WTC11 (cell line): Measurements from ENCODE around the gene PI4KA. TPM values are rescaled to one million over a fixed set of nuclear protein-coding genes. Genes with fewer than 3 reads are reported as not detected.

Experiments
- ATAC-seq: fragments of 200-7000 bp; cut with Tn5 transposase; 2 replicates; pipeline ENCODE4 v1.10.0; 2021; ENCODE audit warnings: mild to moderate bottlenecking, moderate library complexity
- CTCF ChIA-PET: fragments of 300-600 bp; sonication (Branson Sonifier 250); formaldehyde crosslinking; loops from one replicate; lab custom pipeline; 2021; ENCODE audit warnings: antibody characterized with exemption; lab: Charles Lee
- POLR2A ChIA-PET: fragments of 350-600 bp; sonication (Branson Sonifier 250); formaldehyde crosslinking; loops from one replicate; lab custom pipeline; 2021; ENCODE audit warnings: antibody characterized with exemption; lab: Charles Lee
- DNase-seq: peaks from one replicate; pipeline ENCODE4 v3.0.0; 2021; ENCODE audit warnings: low spot score
- H3K27ac Mint-ChIP-seq: 2 replicates; pipeline ENCODE4 v1.8.0; 2021; ENCODE audit warnings: mixed read lengths
- H3K27me3 Mint-ChIP-seq: 2 replicates; pipeline ENCODE4 v1.8.0; 2021; ENCODE audit warnings: low read depth, mild to moderate bottlenecking, moderate library complexity, mixed read lengths
- H3K36me3 Mint-ChIP-seq: 2 replicates; pipeline ENCODE4 v1.8.0; 2021; ENCODE audit warnings: mixed read lengths
- H3K4me1 Mint-ChIP-seq: 2 replicates; pipeline ENCODE4 v1.8.0; 2022; ENCODE audit warnings: mixed read lengths
- H3K4me3 Mint-ChIP-seq: 2 replicates; pipeline ENCODE4 v1.8.0; 2021; ENCODE audit warnings: mild to moderate bottlenecking, moderate library complexity, mixed read lengths
- H3K9me3 Mint-ChIP-seq: 2 replicates; pipeline ENCODE4 v1.8.0; 2021; ENCODE audit warnings: mixed read lengths
- ESRRA ChIP-seq: sonication (generic); formaldehyde crosslinking; IDR thresholded peaks from 2 replicates; pipeline ENCODE4 v1.8.1; 2022; ENCODE audit warnings: mild to moderate bottlenecking, missing genetic modification reagents, borderline replicate concordance
- GABPB1 ChIP-seq: sonication (generic); formaldehyde crosslinking; IDR thresholded peaks from 2 replicates; pipeline ENCODE4 v1.8.1; 2023; ENCODE audit warnings: mild to moderate bottlenecking, missing genetic modification reagents
- TEAD4 ChIP-seq: sonication (generic); formaldehyde crosslinking; IDR thresholded peaks from 2 replicates; pipeline ENCODE4 v1.8.0; 2022; ENCODE audit warnings: mild to moderate bottlenecking, missing genetic modification reagents
- ZNF121 ChIP-seq: sonication (generic); formaldehyde crosslinking; IDR thresholded peaks from 2 replicates; pipeline ENCODE4 v1.8.0; 2023; ENCODE audit warnings: missing genetic modification reagents
- ZNF138 ChIP-seq: sonication (generic); formaldehyde crosslinking; conservative IDR thresholded peaks from 2 replicates; pipeline ENCODE4 v1.8.1; 2022; ENCODE audit warnings: mild to moderate bottlenecking, moderate library complexity, missing genetic modification reagents
- ZNF263 ChIP-seq: sonication (generic); formaldehyde crosslinking; IDR thresholded peaks from 2 replicates; pipeline ENCODE4 v1.8.1; 2022; ENCODE audit warnings: low read depth, mild to moderate bottlenecking, moderate library complexity, missing genetic modification reagents
- ZNF671 ChIP-seq: fragments of 250-450 bp; sonication (Bioruptor Pico); IDR thresholded peaks from 2 replicates; pipeline ENCODE4 v1.8.0; 2021; ENCODE audit warnings: mild to moderate bottlenecking
- total RNA-seq: library from RNA; stranded (reverse); gene quantifications from 3 replicates; pipeline ENCODE4 v1.2.3, GENCODE V29; 2021
- TF ChIP-seq, protein P1 (sequence below): sonication (generic); formaldehyde crosslinking; IDR thresholded peaks from 2 replicates; pipeline ENCODE4 v1.8.0; 2023; ENCODE audit warnings: missing genetic modification reagents, mild to moderate bottlenecking, borderline replicate concordance
- TF ChIP-seq, protein P2 (sequence below): fragments of 200-600 bp; IDR thresholded peaks from 2 replicates; pipeline ENCODE4 v1.8.0; 2022; ENCODE audit warnings: antibody characterized with exemption
- TF ChIP-seq, protein P3 (sequence below): sonication (generic); formaldehyde crosslinking; IDR thresholded peaks from 2 replicates; pipeline ENCODE4 v1.8.0; 2022; ENCODE audit warnings: mild to moderate bottlenecking, missing genetic modification reagents
- TF ChIP-seq, protein P4 (sequence below): sonication (generic); formaldehyde crosslinking; IDR thresholded peaks from 2 replicates; pipeline ENCODE4 v1.8.0; 2023; ENCODE audit warnings: missing genetic modification reagents
- TF ChIP-seq, protein P5 (sequence below): sonication (generic); formaldehyde crosslinking; IDR thresholded peaks from 2 replicates; pipeline ENCODE4 v1.8.0; 2022; ENCODE audit warnings: mild to moderate bottlenecking, missing genetic modification reagents
- TF ChIP-seq, protein P6 (sequence below): sonication (generic); formaldehyde crosslinking; IDR thresholded peaks from 2 replicates; pipeline ENCODE4 v1.8.1; 2023; ENCODE audit warnings: mild to moderate bottlenecking, missing genetic modification reagents, borderline replicate concordance
- TF ChIP-seq, protein P7 (sequence below): fragments of 250-450 bp; sonication (Bioruptor Pico); IDR thresholded peaks from 2 replicates; pipeline ENCODE4 v2.1.2; 2022; ENCODE audit warnings: mild to moderate bottlenecking, moderate library complexity

The PI4KA gene
- total RNA-seq, 1 experiment from 2014 or later = 45.5 TPM

DNA sequence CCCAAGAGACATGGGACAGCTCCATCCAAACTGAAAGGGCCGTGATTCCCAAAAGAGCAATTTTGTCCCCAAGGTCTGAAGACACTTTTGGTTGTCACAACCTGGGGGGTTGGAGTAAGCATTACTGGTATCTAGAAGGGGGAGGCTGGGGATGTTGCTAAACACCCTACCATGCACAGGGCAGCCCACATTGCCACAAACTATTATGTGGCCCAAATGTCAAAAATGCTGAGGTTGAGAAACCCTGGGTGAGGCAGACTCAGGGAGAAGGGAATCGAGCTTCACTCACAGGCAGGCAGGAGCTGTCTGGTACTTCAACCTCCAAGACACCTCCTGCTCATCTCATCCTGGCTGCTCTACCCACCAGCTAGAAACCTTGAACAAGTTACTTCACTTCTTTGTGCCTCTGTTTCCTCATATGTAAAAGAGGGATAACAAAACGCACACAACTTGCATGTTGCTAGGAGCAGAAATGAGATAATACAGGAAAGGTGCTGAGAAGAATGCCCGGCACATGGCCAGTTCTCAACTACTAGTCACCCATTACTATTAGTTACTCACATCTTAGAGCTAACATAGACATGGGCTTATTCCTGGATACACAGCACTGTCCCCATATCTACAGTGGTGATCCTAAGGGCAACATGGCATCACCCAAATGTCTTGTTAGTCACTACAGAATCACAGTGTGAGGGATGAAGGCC, 75.9 kb downstream of the PI4KA start (continued):
- TF ChIP-seq, protein P1, sequence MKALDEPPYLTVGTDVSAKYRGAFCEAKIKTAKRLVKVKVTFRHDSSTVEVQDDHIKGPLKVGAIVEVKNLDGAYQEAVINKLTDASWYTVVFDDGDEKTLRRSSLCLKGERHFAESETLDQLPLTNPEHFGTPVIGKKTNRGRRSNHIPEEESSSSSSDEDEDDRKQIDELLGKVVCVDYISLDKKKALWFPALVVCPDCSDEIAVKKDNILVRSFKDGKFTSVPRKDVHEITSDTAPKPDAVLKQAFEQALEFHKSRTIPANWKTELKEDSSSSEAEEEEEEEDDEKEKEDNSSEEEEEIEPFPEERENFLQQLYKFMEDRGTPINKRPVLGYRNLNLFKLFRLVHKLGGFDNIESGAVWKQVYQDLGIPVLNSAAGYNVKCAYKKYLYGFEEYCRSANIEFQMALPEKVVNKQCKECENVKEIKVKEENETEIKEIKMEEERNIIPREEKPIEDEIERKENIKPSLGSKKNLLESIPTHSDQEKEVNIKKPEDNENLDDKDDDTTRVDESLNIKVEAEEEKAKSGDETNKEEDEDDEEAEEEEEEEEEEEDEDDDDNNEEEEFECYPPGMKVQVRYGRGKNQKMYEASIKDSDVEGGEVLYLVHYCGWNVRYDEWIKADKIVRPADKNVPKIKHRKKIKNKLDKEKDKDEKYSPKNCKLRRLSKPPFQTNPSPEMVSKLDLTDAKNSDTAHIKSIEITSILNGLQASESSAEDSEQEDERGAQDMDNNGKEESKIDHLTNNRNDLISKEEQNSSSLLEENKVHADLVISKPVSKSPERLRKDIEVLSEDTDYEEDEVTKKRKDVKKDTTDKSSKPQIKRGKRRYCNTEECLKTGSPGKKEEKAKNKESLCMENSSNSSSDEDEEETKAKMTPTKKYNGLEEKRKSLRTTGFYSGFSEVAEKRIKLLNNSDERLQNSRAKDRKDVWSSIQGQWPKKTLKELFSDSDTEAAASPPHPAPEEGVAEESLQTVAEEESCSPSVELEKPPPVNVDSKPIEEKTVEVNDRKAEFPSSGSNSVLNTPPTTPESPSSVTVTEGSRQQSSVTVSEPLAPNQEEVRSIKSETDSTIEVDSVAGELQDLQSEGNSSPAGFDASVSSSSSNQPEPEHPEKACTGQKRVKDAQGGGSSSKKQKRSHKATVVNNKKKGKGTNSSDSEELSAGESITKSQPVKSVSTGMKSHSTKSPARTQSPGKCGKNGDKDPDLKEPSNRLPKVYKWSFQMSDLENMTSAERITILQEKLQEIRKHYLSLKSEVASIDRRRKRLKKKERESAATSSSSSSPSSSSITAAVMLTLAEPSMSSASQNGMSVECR (CRISPR knock-in tag) = no peak
- TF ChIP-seq ZNF121 (CRISPR knock-in tag) = no peak

DNA sequence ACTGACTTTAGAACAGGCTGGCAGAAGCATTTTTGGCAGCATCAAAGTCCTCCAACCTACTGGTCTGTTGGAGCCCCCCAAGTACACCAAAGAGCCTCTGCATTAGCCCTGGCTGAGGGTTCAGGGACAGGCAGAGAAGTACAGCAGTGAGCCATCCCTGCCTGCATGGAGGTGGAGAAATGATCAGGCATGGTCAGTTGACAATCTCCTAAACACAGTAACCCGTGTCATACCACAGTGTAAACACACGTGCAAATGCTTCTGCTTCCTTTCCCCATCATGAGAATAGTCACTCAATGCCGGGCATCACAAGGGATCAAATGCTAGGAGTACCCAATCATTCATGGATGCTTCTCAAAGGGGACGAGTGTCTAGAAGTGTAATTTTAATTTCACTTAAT, 76.5 kb downstream of the PI4KA start:
- Mint-ChIP-seq H3K4me3 (no peak overlapping the region), H3K4me1 (peaks cover 34% of the 10 kb centered on the region), H3K27me3 (no peaks in the 10 kb centered on the region), H3K9me3 (no peaks in the 10 kb centered on the region), H3K27ac (no peak overlapping the region), H3K36me3 (no peaks in the 10 kb centered on the region)
- ATAC-seq = no peak
- no peak for DNase-seq
- TF ChIP-seq, protein P2, sequence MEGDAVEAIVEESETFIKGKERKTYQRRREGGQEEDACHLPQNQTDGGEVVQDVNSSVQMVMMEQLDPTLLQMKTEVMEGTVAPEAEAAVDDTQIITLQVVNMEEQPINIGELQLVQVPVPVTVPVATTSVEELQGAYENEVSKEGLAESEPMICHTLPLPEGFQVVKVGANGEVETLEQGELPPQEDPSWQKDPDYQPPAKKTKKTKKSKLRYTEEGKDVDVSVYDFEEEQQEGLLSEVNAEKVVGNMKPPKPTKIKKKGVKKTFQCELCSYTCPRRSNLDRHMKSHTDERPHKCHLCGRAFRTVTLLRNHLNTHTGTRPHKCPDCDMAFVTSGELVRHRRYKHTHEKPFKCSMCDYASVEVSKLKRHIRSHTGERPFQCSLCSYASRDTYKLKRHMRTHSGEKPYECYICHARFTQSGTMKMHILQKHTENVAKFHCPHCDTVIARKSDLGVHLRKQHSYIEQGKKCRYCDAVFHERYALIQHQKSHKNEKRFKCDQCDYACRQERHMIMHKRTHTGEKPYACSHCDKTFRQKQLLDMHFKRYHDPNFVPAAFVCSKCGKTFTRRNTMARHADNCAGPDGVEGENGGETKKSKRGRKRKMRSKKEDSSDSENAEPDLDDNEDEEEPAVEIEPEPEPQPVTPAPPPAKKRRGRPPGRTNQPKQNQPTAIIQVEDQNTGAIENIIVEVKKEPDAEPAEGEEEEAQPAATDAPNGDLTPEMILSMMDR = no peak
- TF ChIP-seq ZNF263 (CRISPR knock-in tag) = no peak
- POLR2A ChIA-PET = no interaction called here
- CTCF ChIA-PET = interaction anchor here (0.9 to 4.1 kb wide), 2 partner anchors 22 to 24 kb away, joined by 4 to 34 read pairs; no protein-coding TSS in a partner anchor

DNA sequence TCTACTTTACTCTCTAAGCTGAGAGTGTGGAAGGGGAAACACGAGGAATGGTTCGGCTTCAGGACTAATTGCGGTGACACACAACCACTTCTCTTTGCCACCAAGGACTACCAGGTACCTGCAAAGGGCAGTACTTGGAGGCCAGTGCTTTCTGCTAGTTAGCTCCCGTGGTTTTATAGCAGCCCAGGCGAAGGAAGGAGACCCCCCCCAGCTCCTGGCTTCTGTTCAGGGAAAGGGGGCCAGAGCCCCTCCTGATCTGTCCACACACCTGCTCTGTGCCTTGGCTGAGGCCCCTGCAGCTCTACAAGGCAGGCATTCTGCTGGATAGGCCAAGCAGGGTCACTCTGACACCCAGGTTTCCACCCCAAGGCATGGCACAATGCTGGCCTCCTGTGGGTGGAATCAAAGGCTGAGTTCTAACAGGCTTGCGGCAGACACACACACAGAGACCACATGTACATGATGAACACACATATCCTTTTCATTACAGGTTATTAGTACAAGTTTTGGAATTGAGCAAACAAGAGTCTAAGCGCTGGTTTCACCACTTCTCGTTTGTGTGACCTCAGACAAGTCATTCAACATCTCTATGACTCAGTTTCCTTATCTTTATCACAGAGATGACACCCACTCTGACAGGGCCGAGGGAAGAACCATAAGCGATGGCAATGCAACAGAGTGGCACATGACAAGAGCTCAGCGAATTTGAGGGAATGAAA, 77.2 kb downstream of the PI4KA start:
- Mint-ChIP-seq H3K27ac (no peak overlapping the region), H3K27me3 (no peaks in the 10 kb centered on the region), H3K4me1 (peaks cover 34% of the 10 kb centered on the region), H3K36me3 (no peaks in the 10 kb centered on the region), H3K4me3 (no peak overlapping the region), H3K9me3 (no peaks in the 10 kb centered on the region)
- no peak for ATAC-seq
- no peak for DNase-seq
- TF ChIP-seq, protein P3, sequence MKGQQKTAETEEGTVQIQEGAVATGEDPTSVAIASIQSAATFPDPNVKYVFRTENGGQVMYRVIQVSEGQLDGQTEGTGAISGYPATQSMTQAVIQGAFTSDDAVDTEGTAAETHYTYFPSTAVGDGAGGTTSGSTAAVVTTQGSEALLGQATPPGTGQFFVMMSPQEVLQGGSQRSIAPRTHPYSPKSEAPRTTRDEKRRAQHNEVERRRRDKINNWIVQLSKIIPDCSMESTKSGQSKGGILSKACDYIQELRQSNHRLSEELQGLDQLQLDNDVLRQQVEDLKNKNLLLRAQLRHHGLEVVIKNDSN (CRISPR knock-in tag) = no peak
- TF ChIP-seq GABPB1 (CRISPR knock-in tag) (no peak), TEAD4 (CRISPR knock-in tag) (no peak), ZNF671 (CRISPR knock-in tag) (no peak), ESRRA (CRISPR knock-in tag) (no peak), ZNF138 (no peak)
- TF ChIP-seq, protein P4, sequence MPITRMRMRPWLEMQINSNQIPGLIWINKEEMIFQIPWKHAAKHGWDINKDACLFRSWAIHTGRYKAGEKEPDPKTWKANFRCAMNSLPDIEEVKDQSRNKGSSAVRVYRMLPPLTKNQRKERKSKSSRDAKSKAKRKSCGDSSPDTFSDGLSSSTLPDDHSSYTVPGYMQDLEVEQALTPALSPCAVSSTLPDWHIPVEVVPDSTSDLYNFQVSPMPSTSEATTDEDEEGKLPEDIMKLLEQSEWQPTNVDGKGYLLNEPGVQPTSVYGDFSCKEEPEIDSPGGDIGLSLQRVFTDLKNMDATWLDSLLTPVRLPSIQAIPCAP (CRISPR knock-in tag) = no peak
- TF ChIP-seq, protein P5, sequence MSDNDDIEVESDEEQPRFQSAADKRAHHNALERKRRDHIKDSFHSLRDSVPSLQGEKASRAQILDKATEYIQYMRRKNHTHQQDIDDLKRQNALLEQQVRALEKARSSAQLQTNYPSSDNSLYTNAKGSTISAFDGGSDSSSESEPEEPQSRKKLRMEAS (CRISPR knock-in tag) = no peak
- TF ChIP-seq, protein P6, sequence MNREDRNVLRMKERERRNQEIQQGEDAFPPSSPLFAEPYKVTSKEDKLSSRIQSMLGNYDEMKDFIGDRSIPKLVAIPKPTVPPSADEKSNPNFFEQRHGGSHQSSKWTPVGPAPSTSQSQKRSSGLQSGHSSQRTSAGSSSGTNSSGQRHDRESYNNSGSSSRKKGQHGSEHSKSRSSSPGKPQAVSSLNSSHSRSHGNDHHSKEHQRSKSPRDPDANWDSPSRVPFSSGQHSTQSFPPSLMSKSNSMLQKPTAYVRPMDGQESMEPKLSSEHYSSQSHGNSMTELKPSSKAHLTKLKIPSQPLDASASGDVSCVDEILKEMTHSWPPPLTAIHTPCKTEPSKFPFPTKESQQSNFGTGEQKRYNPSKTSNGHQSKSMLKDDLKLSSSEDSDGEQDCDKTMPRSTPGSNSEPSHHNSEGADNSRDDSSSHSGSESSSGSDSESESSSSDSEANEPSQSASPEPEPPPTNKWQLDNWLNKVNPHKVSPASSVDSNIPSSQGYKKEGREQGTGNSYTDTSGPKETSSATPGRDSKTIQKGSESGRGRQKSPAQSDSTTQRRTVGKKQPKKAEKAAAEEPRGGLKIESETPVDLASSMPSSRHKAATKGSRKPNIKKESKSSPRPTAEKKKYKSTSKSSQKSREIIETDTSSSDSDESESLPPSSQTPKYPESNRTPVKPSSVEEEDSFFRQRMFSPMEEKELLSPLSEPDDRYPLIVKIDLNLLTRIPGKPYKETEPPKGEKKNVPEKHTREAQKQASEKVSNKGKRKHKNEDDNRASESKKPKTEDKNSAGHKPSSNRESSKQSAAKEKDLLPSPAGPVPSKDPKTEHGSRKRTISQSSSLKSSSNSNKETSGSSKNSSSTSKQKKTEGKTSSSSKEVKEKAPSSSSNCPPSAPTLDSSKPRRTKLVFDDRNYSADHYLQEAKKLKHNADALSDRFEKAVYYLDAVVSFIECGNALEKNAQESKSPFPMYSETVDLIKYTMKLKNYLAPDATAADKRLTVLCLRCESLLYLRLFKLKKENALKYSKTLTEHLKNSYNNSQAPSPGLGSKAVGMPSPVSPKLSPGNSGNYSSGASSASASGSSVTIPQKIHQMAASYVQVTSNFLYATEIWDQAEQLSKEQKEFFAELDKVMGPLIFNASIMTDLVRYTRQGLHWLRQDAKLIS (CRISPR knock-in tag) = no peak
- TF ChIP-seq, protein P7, sequence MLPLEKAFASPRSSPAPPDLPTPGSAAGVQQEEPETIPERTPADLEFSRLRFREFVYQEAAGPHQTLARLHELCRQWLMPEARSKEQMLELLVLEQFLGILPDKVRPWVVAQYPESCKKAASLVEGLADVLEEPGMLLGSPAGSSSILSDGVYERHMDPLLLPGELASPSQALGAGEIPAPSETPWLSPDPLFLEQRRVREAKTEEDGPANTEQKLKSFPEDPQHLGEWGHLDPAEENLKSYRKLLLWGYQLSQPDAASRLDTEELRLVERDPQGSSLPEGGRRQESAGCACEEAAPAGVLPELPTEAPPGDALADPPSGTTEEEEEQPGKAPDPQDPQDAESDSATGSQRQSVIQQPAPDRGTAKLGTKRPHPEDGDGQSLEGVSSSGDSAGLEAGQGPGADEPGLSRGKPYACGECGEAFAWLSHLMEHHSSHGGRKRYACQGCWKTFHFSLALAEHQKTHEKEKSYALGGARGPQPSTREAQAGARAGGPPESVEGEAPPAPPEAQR = no peak
- CTCF ChIA-PET = interaction anchor here (1.0 to 4.1 kb wide), 2 partner anchors 23 to 104 kb away, joined by 3 to 34 read pairs; no protein-coding TSS in a partner anchor
- POLR2A ChIA-PET = no interaction called here
